IMR-90 (cell line): ENCODE data around the gene RING1. TPM values are rescaled to one million over a fixed set of nuclear protein-coding genes. Genes with fewer than 3 reads are reported as not detected.

Source experiments
- ATAC-seq: fragments of 200-7000 bp; cut with Tn5 transposase; 2 replicates; pipeline ENCODE4 v1.9.1; 2020; ENCODE audit warnings: low read depth, mild to moderate bottlenecking, moderate library complexity
- BruUV-seq: library from RNA; stranded (reverse); fragments of 400-500 nt; replicated peaks from 2 replicates; lab custom pipeline; 2021; lab: Mats Ljungman, UMichigan
- CTCF ChIA-PET: fragments of 300-600 bp; formaldehyde crosslinking; extraction: SDS; loops from one replicate; lab custom pipeline; 2021; ENCODE audit warnings: antibody characterized with exemption; lab: Yijun Ruan, JAX
- POLR2A ChIA-PET: fragments of 300-600 bp; sonication (Branson Sonifier 250); formaldehyde crosslinking; loops from one replicate; lab custom pipeline; 2022; ENCODE audit warnings: antibody characterized with exemption; ENCODE audit not compliant: unreplicated experiment; lab: Charles Lee
- DNase-seq: peaks from one replicate; pipeline ENCODE4 v3.0.0; 2013
- H2AFZ ChIP-seq: replicated peaks from 2 replicates; pipeline ENCODE3; 2013; ENCODE audit warnings: low read length, mild to moderate bottlenecking; ENCODE audit not compliant: poor library complexity
- H2AK5ac ChIP-seq: 2 replicates; pipeline ENCODE4 v1.6.1; 2013; ENCODE audit warnings: low read depth, low read length, inconsistent platforms
- H2AK9ac ChIP-seq: replicated peaks from 2 replicates; pipeline ENCODE3; 2013; ENCODE audit warnings: mild to moderate bottlenecking, low read depth, low read length, moderate library complexity; ENCODE audit not compliant: poor library complexity
- H2BK120ac ChIP-seq: 2 replicates; pipeline ENCODE4 v1.6.1; 2013; ENCODE audit warnings: low read depth, low read length, inconsistent platforms
- H2BK15ac ChIP-seq: 3 replicates; pipeline ENCODE4 v1.6.1; 2013; ENCODE audit warnings: low read depth, low read length, inconsistent platforms
- H2BK20ac ChIP-seq: 2 replicates; pipeline ENCODE4 v1.6.1; 2013; ENCODE audit warnings: low read depth, mild to moderate bottlenecking, inconsistent platforms, low read length, moderate library complexity
- H2BK5ac ChIP-seq: 2 replicates; pipeline ENCODE4 v1.6.1; 2013; ENCODE audit warnings: mild to moderate bottlenecking, low read depth, low read length, inconsistent platforms; ENCODE audit not compliant: poor library complexity, severe bottlenecking
- H3K14ac ChIP-seq: replicated peaks from 2 replicates; pipeline ENCODE4 v1.6.1; 2013; ENCODE audit warnings: low read depth, low read length, inconsistent platforms
- H3K18ac ChIP-seq: 2 replicates; pipeline ENCODE4 v1.6.1; 2013; ENCODE audit warnings: low read depth, low read length, control low read depth
- H3K23ac ChIP-seq: 2 replicates; pipeline ENCODE4 v1.6.1; 2013; ENCODE audit warnings: low read depth, low read length, inconsistent platforms
- H3K27ac ChIP-seq: 2 replicates; pipeline ENCODE4 v1.5.1; 2013; ENCODE audit warnings: mild to moderate bottlenecking, control low read depth, low read length; ENCODE audit not compliant: insufficient read depth
- H3K27me3 ChIP-seq: 2 replicates; pipeline ENCODE4 v1.6.1; 2013; ENCODE audit warnings: low read length; ENCODE audit not compliant: control insufficient read depth, insufficient read depth
- H3K36me3 ChIP-seq: 2 replicates; pipeline ENCODE4 v1.6.1; 2013; ENCODE audit warnings: low read length, mixed read lengths; ENCODE audit not compliant: control insufficient read depth, insufficient read depth
- H3K4ac ChIP-seq: 2 replicates; pipeline ENCODE4 v1.6.1; 2013; ENCODE audit warnings: low read depth, low read length, inconsistent platforms
- H3K4me1 ChIP-seq: 2 replicates; pipeline ENCODE4 v1.6.1; 2013; ENCODE audit warnings: low read length, mixed read lengths; ENCODE audit not compliant: control insufficient read depth, insufficient read depth
- H3K4me2 ChIP-seq: 2 replicates; pipeline ENCODE4 v1.6.1; 2013; ENCODE audit warnings: low read depth, mild to moderate bottlenecking, control low read depth, low read length, moderate library complexity
- H3K4me3 ChIP-seq: 2 replicates; pipeline ENCODE4 v1.5.1; 2013; ENCODE audit warnings: low read depth, mild to moderate bottlenecking, control low read depth, low read length, moderate library complexity; ENCODE audit not compliant: insufficient read depth
- H3K56ac ChIP-seq: 2 replicates; pipeline ENCODE4 v1.6.1; 2013; ENCODE audit warnings: low read length, inconsistent platforms; ENCODE audit not compliant: insufficient read depth; ENCODE audit errors: extremely low read depth
- H3K79me1 ChIP-seq, 2 experiments: 2 replicates each; pipeline ENCODE4 v1.6.1; 2013; ENCODE audit warnings: low read length in 2 of 2, inconsistent platforms in 1 of 2, low read depth in 1 of 2
- H3K9ac ChIP-seq: 2 replicates; pipeline ENCODE4 v1.6.1; 2013; ENCODE audit warnings: low read depth, low read length, control low read depth
- H3K9me1 ChIP-seq: 2 replicates; pipeline ENCODE4 v1.6.1; 2013; ENCODE audit warnings: low read length, inconsistent platforms; ENCODE audit not compliant: insufficient read depth
- H3K9me3 ChIP-seq: 2 replicates; pipeline ENCODE4 v1.6.1; 2013; ENCODE audit warnings: low read length; ENCODE audit not compliant: control insufficient read depth, insufficient read depth
- H4K20me1 ChIP-seq: 2 replicates; pipeline ENCODE4 v1.6.1; 2013; ENCODE audit warnings: low read length, inconsistent platforms; ENCODE audit not compliant: insufficient read depth
- H4K5ac ChIP-seq: 2 replicates; pipeline ENCODE4 v1.6.1; 2013; ENCODE audit warnings: mild to moderate bottlenecking, low read depth, low read length, control low read depth
- H4K8ac ChIP-seq, 2 experiments: 2 replicates each; pipeline ENCODE4 v1.6.1; 2013; ENCODE audit warnings: low read depth in 2 of 2, low read length in 2 of 2, control low read depth in 1 of 2, inconsistent platforms in 1 of 2
- H4K91ac ChIP-seq: 2 replicates; pipeline ENCODE4 v1.6.1; 2013; ENCODE audit warnings: low read depth, low read length, inconsistent platforms; ENCODE audit not compliant: insufficient read depth
- BHLHE40 ChIP-seq: fragments of 150-350 bp; IDR thresholded peaks from 2 replicates; pipeline ENCODE4 v1.6.1; 2016; ENCODE audit warnings: mild to moderate bottlenecking, low read depth, low read length
- FOS ChIP-seq: fragments of 150-350 bp; IDR thresholded peaks from 2 replicates; pipeline ENCODE4 v1.6.1; 2016; ENCODE audit warnings: low read depth, low read length
- MXI1 ChIP-seq: IDR thresholded peaks from 2 replicates; pipeline ENCODE4 v1.6.1; 2012; ENCODE audit warnings: low read depth, mild to moderate bottlenecking, low read length, moderate library complexity, borderline replicate concordance
- NFE2L2 ChIP-seq: fragments of 150-350 bp; IDR thresholded peaks from 2 replicates; pipeline ENCODE4 v1.6.1; 2016; ENCODE audit warnings: low read depth, mild to moderate bottlenecking, low read length
- WGBS, 2 experiments: methylation state at CpG; one replicate each; pipeline versions ENCODE4 v1.1.5 to v1.1.7; 2013; ENCODE audit warnings: missing lambda C conversion rate in 2 of 2; ENCODE audit not compliant: insufficient read length in 1 of 2; ENCODE audit errors: extremely low coverage in 2 of 2; 5-methylcytosine and 5-hydroxymethylcytosine counted together
- dilution Hi-C: fragments of 300-500 bp; cut with HindIII; formaldehyde crosslinking; loops from one replicate; pipeline ENCODE4 v1.14.3; 2018; ENCODE audit warnings: low sequenced_read_pairs; ENCODE audit not compliant: unreplicated experiment
- in situ Hi-C: fragments of 300-500 bp; cut with MboI; formaldehyde crosslinking; loops from 3 replicates; pipeline ENCODE4 v1.14.3; 2019; ENCODE audit warnings: low sequenced_read_pairs, inconsistent platforms, mixed read lengths
- intact Hi-C: fragments of 100-400 bp; cut with micrococcal nuclease; formaldehyde crosslinking; loops from 2 replicates; pipeline ENCODE4 v1.10.0; 2022
- polyA plus RNA-seq, 3 experiments: library from polyadenylated mRNA; depleted of rRNA; stranded (reverse); fragments of >200 nt; gene quantifications; 2 replicates each; pipeline ENCODE4 v1.2.3, GENCODE V29; 2012; ENCODE audit warnings: low replicate concordance in 1 of 3
- total RNA-seq: library from RNA; depleted of rRNA; stranded (reverse); fragments of >200 nt; gene quantifications from 2 replicates; pipeline ENCODE4 v1.2.3, GENCODE V29; 2012
- TF ChIP-seq, protein P1 (sequence below): fragments of 150-350 bp; IDR thresholded peaks from 2 replicates; pipeline ENCODE4 v1.6.1; 2017; ENCODE audit warnings: mild to moderate bottlenecking, antibody characterized with exemption, low read length, low read depth
- TF ChIP-seq, protein P2 (sequence below): fragments of 150-350 bp; IDR thresholded peaks from 2 replicates; pipeline ENCODE4 v1.6.1; 2016; ENCODE audit warnings: low read depth, mild to moderate bottlenecking, low read length, moderate library complexity, borderline replicate concordance

The RING1 gene
- total and polyA plus RNA-seq, 2 of the 4 experiments (the other 2 are of a cell fraction): 14.9 to 40.8 TPM

DNA sequence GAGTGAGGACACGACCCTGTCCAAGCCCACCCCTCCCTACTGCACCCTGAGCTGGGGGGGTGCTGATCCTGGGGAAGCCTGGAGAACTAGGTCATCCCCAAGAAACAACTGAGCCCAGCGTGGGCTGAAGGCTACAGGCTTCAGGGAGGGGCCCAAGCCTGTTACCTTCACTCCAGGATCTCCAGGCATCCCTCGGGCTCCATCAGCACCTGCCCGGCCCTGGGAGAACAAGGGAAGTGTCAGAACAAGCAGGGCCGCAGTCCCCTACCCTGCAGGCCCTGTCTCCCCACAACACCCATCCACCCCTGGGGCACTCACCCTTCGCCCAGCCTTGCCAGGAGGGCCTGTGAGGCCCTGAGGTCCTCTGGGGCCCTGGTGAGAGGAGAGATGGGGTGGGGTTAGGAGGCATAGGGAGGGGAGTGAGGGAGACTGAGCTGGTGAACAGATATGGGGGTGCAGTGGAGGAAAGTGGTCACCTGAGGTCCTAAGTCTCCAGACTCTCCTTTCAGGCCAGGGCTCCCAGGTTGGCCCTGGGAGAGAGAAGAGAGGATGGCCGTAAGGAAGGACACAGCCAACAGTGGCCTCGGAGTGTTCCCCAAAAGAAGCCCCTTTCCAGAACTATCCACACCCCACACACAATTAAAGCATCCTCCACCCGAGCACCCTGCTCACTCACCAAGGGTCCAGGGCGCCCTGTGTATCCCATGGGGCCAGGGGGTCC is 29.4 kb upstream of the RING1 start:
- H4K8ac ChIP-seq: no peak overlapping the region
- no peak overlapping the region for H3K4ac ChIP-seq
- H3K18ac ChIP-seq: no peak overlapping the region
- H4K91ac ChIP-seq: no peak overlapping the region
- H3K4me2 ChIP-seq: no peak overlapping the region
- no peak overlapping the region for H2BK5ac ChIP-seq
- no peak overlapping the region for H2AK5ac ChIP-seq
- no peaks in the 10 kb centered on the region for H3K9me1 ChIP-seq
- H3K9ac ChIP-seq: no peak overlapping the region
- no peak overlapping the region for H2BK120ac ChIP-seq
- H3K4me1 ChIP-seq: no peaks in the 10 kb centered on the region
- ATAC-seq (no peak), DNase-seq (no peak)
- intact Hi-C loops: no loop called here
- no peak overlapping the region for H3K14ac ChIP-seq
- in situ Hi-C loops: no loop called here
- no peaks in the 10 kb centered on the region for H3K79me1 ChIP-seq
- no peak overlapping the region for H2BK15ac ChIP-seq
- H3K23ac ChIP-seq: no peak overlapping the region
- ChIA-PET POLR2A (no interaction called here), CTCF (no interaction called here)
- no peak overlapping the region for H4K5ac ChIP-seq
- H4K20me1 ChIP-seq: no peaks in the 10 kb centered on the region
- H2AFZ ChIP-seq: no peak overlapping the region
- peak overlapping the region; percentile 65 for H2AK9ac ChIP-seq
- no peak overlapping the region for H3K56ac ChIP-seq
- H3K27ac ChIP-seq: no peak overlapping the region
- BruUV-seq: no TSS peak
- TF ChIP-seq, protein P1, sequence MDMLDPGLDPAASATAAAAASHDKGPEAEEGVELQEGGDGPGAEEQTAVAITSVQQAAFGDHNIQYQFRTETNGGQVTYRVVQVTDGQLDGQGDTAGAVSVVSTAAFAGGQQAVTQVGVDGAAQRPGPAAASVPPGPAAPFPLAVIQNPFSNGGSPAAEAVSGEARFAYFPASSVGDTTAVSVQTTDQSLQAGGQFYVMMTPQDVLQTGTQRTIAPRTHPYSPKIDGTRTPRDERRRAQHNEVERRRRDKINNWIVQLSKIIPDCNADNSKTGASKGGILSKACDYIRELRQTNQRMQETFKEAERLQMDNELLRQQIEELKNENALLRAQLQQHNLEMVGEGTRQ: no peak
- TF ChIP-seq NFE2L2 (no peak), FOS (no peak), MXI1 (no peak), BHLHE40 (no peak)
- TF ChIP-seq, protein P2, sequence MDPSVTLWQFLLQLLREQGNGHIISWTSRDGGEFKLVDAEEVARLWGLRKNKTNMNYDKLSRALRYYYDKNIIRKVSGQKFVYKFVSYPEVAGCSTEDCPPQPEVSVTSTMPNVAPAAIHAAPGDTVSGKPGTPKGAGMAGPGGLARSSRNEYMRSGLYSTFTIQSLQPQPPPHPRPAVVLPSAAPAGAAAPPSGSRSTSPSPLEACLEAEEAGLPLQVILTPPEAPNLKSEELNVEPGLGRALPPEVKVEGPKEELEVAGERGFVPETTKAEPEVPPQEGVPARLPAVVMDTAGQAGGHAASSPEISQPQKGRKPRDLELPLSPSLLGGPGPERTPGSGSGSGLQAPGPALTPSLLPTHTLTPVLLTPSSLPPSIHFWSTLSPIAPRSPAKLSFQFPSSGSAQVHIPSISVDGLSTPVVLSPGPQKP: no peak
- no peaks in the 10 kb centered on the region for H3K36me3 ChIP-seq
- no peak overlapping the region for H3K4me3 ChIP-seq
- no peaks in the 10 kb centered on the region for H3K9me3 ChIP-seq
- dilution Hi-C loops: no loop called here
- WGBS, 2 experiments: no CpG with 5 or more reads among the region's 10 CpGs
- H3K27me3 ChIP-seq: peaks cover 16% of the 10 kb centered on the region
- H2BK20ac ChIP-seq: no peak overlapping the region
